Neural progenitor cell (in vitro differentiated cells): ENCODE data around the gene LVRN.

Source experiments
- EZH2 ChIP-seq: fragments of 200-600 bp; sonication (generic); IDR thresholded peaks from 2 replicates; pipeline ENCODE4 v1.6.1; 2017; ENCODE audit warnings: antibody characterized with exemption, mild to moderate bottlenecking, moderate library complexity
- TF ChIP-seq, protein P1 (sequence below): fragments of 200-600 bp; sonication (generic); IDR thresholded peaks from 2 replicates; pipeline ENCODE4 v1.5.1; 2017; ENCODE audit warnings: antibody characterized with exemption, mild to moderate bottlenecking

- no peak for TF ChIP-seq EZH2
- TF ChIP-seq, protein P1, sequence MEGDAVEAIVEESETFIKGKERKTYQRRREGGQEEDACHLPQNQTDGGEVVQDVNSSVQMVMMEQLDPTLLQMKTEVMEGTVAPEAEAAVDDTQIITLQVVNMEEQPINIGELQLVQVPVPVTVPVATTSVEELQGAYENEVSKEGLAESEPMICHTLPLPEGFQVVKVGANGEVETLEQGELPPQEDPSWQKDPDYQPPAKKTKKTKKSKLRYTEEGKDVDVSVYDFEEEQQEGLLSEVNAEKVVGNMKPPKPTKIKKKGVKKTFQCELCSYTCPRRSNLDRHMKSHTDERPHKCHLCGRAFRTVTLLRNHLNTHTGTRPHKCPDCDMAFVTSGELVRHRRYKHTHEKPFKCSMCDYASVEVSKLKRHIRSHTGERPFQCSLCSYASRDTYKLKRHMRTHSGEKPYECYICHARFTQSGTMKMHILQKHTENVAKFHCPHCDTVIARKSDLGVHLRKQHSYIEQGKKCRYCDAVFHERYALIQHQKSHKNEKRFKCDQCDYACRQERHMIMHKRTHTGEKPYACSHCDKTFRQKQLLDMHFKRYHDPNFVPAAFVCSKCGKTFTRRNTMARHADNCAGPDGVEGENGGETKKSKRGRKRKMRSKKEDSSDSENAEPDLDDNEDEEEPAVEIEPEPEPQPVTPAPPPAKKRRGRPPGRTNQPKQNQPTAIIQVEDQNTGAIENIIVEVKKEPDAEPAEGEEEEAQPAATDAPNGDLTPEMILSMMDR: no peak
Measured at GRCh38 chr5:115968770-115969169, 6.5 kb downstream of the LVRN start.
